ENCODE data around the gene COX5B. TPM values are rescaled to one million over a fixed set of nuclear protein-coding genes. Genes with fewer than 3 reads are reported as not detected.
"Not testable (repeated sequence)": the region's sequence is repeated elsewhere in the genome, so short reads cannot be mapped to it uniquely, and the experiment has no call there.

COX5B gene
- total and polyA plus RNA-seq, 7 donors: 635 to 1,354 (median 816) TPM

DNA sequence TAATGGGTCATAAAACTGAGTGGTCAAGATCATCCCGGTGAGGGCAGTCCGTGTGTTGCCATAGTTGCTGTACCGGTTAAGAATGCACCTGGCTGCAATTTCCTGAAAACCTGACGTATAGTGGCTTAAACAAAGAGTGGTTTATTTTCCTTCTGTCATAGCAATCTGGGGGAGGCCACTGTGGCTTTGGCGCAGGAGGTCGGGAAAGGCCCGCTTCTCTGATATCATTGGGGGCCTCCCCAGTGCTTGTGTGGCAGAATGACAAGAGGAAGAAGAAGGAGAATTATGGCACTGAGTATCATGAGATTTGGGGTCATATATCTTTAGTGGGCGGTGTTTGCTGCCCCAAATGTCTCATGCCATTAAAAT lies 28.0 kb downstream of the COX5B start:
- intact Hi-C loops (cut with DNase I): no loop called here
- no peaks in the 10 kb centered on the region for H3K36me3 ChIP-seq (ENCODE audit: insufficient read depth in 1 of 2, low read depth in 1 of 2)
- no peaks in the 10 kb centered on the region for H3K27me3 ChIP-seq (ENCODE audit: insufficient read depth in 3 of 3, low read length in 2 of 3)
- DNase-seq: no peak
- no peak overlapping the region for H3K27ac ChIP-seq
- no peak overlapping the region for H3K4me3 ChIP-seq
- no peak for TF ChIP-seq CTCF (IDR thresholded peaks at IDR 0.05)
- WGBS, 3 donors: 72 to 82% (median 79%) methylated on average over 8 of the region's 8 CpGs
- no peaks in the 10 kb centered on the region for H3K4me1 ChIP-seq
- H3K9me3 ChIP-seq: no peaks in the 10 kb centered on the region
- no peak for ATAC-seq

DNA sequence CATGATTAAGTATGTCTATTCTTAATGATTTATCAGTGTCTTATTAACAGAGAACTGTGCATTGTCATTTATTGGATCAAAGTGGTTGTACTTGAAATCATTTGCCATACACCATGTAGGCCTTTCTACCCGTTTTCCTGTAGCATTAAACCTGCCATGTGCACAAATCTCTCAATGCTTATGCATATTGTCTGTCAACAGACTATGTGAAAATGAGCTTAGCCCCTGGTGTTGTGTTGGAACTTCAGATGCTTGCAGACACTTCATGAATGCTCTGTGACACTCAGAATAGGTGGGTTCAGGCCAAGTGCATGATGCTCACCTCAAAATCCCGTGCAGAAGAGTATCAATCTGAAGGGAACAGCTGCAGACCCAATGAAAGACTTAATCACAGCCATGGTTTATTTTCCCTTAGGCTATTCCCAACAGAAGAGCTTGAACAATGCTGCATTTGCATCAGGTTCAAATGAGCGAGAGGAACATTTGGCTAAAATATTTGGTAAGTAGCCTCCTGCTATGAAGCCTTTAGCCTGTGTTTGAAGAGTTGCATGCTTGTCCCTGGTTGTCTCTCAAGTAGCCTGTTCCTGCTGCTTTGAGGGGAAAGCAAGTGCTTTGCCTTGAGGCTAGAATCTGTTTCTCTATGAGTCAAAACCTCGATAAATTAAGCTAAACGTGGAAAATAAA lies 29.7 kb downstream of the COX5B start:
- TF ChIP-seq CTCF (IDR thresholded peaks at IDR 0.05): no peak

DNA sequence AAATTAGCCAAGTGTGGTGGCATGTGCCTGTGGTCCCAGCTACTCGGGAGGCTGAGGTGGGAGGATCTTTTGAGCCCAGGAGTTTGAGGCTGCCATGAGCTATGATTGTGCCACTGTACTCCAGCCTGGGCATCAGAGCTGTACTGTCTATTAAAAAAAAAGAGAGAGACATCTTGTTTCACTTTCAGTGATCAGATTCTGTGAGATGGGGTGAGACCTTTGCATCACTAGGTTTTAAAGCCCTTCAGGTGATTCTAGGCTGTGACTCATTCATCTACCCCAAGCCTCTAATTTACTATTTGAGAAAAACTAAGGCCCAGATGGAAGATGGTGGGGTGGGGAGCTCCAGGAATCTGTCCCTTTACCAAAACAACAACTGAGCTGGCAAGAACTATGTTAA lies 30.8 kb downstream of the COX5B start:
- WGBS, 3 donors: 97 to 100% (median 100%) methylated on average over 1 of the region's 1 CpG
- Histone ChIP-seq H3K4me3 (no peak overlapping the region), H3K27me3 (ENCODE audit: insufficient read depth in 3 of 3, low read length in 2 of 3) (no peaks in the 10 kb centered on the region), H3K9me3 (peaks cover 5% of the 10 kb centered on the region), H3K36me3 (ENCODE audit: insufficient read depth in 1 of 2, low read depth in 1 of 2) (no peaks in the 10 kb centered on the region), H3K4me1 (no peaks in the 10 kb centered on the region), H3K27ac (no peak overlapping the region)
- no peak for TF ChIP-seq CTCF (IDR thresholded peaks at IDR 0.05)
- DNase-seq (no peak), ATAC-seq (no peak)
- intact Hi-C loops (cut with DNase I): no loop called here

More for the DNA sequence above, 29.7 kb downstream of the COX5B start:
- Histone ChIP-seq H3K27me3 (ENCODE audit: insufficient read depth in 3 of 3, low read length in 2 of 3) (no peaks in the 10 kb centered on the region), H3K9me3 (peaks cover 5% of the 10 kb centered on the region), H3K36me3 (ENCODE audit: insufficient read depth in 1 of 2, low read depth in 1 of 2) (no peaks in the 10 kb centered on the region), H3K27ac (no peak overlapping the region), H3K4me1 (no peaks in the 10 kb centered on the region), H3K4me3 (no peak overlapping the region)
- intact Hi-C loops (cut with DNase I): no loop called here
- 66 to 71% (median 70%) methylated on average over 5 of the region's 5 CpGs for WGBS, 3 donors
- DNase-seq (no peak), ATAC-seq (no peak)

DNA sequence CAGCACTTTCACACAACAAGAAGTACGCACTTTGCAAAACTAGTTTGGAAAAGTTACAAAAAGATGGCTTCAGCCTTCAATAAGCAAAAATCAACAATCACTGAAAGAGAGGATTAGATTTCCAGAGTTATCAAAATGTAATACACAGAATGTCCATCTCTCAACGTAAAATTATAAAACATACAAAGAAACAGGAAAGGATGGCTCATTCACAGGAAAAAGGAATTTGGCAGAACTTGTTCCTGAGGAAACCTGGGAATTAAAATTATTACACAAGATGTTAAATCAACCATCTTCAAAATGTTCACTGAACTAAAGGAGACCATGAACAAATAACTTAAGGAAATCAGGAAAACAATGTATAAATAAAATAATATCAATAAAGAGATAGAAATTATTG lies 31.6 kb downstream of the COX5B start:
- Histone ChIP-seq H3K27ac (no peak overlapping the region), H3K9me3 (peaks cover 5% of the 10 kb centered on the region), H3K36me3 (ENCODE audit: insufficient read depth in 1 of 2, low read depth in 1 of 2) (no peaks in the 10 kb centered on the region), H3K27me3 (ENCODE audit: insufficient read depth in 3 of 3, low read length in 2 of 3) (no peaks in the 10 kb centered on the region), H3K4me1 (no peaks in the 10 kb centered on the region), H3K4me3 (no peak overlapping the region)
- no peak for TF ChIP-seq CTCF (IDR thresholded peaks at IDR 0.05)
- WGBS, 3 donors: 87 to 91% (median 89%) methylated on average over 2 of the region's 2 CpGs
- ATAC-seq: no peak
- intact Hi-C loops (cut with DNase I): no loop called here
- DNase-seq: no peak

DNA sequence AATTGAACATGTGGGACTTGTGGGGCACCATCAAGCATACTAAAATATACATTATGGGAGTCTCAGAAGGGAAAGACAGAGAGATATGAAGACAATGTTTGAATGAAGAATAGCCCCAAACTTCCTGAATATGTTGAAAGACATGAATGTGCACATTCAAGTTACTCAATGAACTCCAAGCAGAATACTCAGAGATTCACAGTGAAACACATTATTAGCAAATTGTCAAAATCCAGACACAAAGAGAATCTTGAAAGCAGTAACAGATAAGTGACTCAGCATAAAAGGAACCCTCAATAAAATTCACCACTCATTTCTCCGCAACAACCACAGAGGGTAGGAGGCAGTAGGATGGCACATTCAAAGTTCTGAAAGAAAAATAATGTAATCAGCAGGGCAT lies 32.4 kb downstream of the COX5B start:
- 94 to 100% (median 95%) methylated on average over 1 of the region's 1 CpG for WGBS, 3 donors
- no peak for DNase-seq
- peaks cover 5% of the 10 kb centered on the region for H3K9me3 ChIP-seq
- no peaks in the 10 kb centered on the region for H3K4me1 ChIP-seq
- ATAC-seq: no peak
- TF ChIP-seq CTCF (IDR thresholded peaks at IDR 0.05): no peak
- no peak overlapping the region for H3K27ac ChIP-seq
- H3K4me3 ChIP-seq: no peak overlapping the region
- intact Hi-C loops (cut with DNase I): no loop called here
- no peaks in the 10 kb centered on the region for H3K36me3 ChIP-seq (ENCODE audit: insufficient read depth in 1 of 2, low read depth in 1 of 2)
- H3K27me3 ChIP-seq (ENCODE audit: insufficient read depth in 3 of 3, low read length in 2 of 3): no peaks in the 10 kb centered on the region

DNA sequence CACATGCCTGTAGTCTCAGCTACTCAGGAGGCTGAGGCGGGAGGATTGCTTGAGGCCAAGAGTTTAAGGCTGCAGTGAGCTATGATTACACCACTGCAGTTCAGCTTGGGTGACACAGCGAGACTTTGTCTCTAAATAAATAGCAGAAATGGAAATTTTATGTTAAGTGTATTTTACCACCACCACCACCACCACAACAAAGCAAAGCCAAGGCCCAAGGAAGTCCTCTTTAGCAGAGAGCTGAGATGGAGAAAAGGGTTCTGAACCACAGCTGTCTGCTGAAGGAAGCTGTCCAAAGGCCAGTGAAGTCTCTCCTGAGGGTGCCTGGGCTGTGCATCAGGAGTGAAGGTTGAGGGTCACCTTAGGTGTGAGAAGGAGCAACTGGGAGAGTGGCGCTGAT lies 41.4 kb downstream of the COX5B start:
- H3K9me3 ChIP-seq; H3K36me3 ChIP-seq (ENCODE audit: insufficient read depth in 1 of 2, low read depth in 1 of 2); H3K27ac ChIP-seq; ATAC-seq; DNase-seq; H3K27me3 ChIP-seq (ENCODE audit: insufficient read depth in 3 of 3, low read length in 2 of 3); H3K4me3 ChIP-seq; intact Hi-C loops (cut with DNase I); H3K4me1 ChIP-seq: not testable (repeated sequence)
- 96 to 98% (median 96%) methylated on average over 2 of the region's 3 CpGs for WGBS, 3 donors
